Left kidney (tissue), 2 donors: ENCODE data around the gene IL16. TPM values are rescaled to one million over a fixed set of nuclear protein-coding genes. Genes with fewer than 3 reads are reported as not detected.
"Not testable (repeated sequence)": the region's sequence is repeated elsewhere in the genome, so short reads cannot be mapped to it uniquely, and the experiment has no call there.

ENCODE experiments used
- DNase-seq: peaks from one replicate; pipeline ENCODE4 v3.0.0-alpha.2; 2013
- polyA plus RNA-seq: library from polyadenylated mRNA; unstranded; fragments of 120-200 nt; gene quantifications from one replicate; pipeline ENCODE4 v1.2.1, GENCODE V29; 2013; ENCODE audit not compliant: insufficient read length

IL16 gene
- polyA plus RNA-seq, 1 donor: 4.9 TPM

GRCh38 chr15:81206018-81206417, 9.3 kb downstream of the IL16 start:
- DNase-seq: no peak

GRCh38 chr15:81207987-81208386, 11.3 kb downstream of the IL16 start:
- not testable (repeated sequence) for DNase-seq

GRCh38 chr15:81209635-81210034, 13.0 kb downstream of the IL16 start:
- no peak for DNase-seq

- DNase-seq: no peak
These were observed 14.7 kb downstream of the IL16 start for GRCh38 chr15:81211376-81211775.

- no peak for DNase-seq
These were observed 17.3 kb downstream of the IL16 start for GRCh38 chr15:81213982-81214381.

- DNase-seq: no peak
These were observed 18.9 kb downstream of the IL16 start for GRCh38 chr15:81215531-81215930.

GRCh38 chr15:81215983-81216382, 19.3 kb downstream of the IL16 start:
- no peak for DNase-seq

- no peak for DNase-seq
These were observed 19.7 kb downstream of the IL16 start for GRCh38 chr15:81216422-81216821.

GRCh38 chr15:81221449-81221848, 24.8 kb downstream of the IL16 start:
- no peak for DNase-seq

GRCh38 chr15:81222007-81222406, 25.3 kb downstream of the IL16 start:
- DNase-seq: no peak

- DNase-seq: no peak
These were observed 26.8 kb downstream of the IL16 start for GRCh38 chr15:81223346-81223971.

- DNase-seq: no peak
These were observed 27.6 kb downstream of the IL16 start for GRCh38 chr15:81224232-81224631.

GRCh38 chr15:81225161-81225671, 28.5 kb downstream of the IL16 start:
- DNase-seq: no peak

- no peak for DNase-seq
These were observed 31.0 kb downstream of the IL16 start for GRCh38 chr15:81227716-81228115.

- DNase-seq: no peak
These were observed 32.9 kb downstream of the IL16 start for GRCh38 chr15:81229586-81229985.

GRCh38 chr15:81235276-81236123, 38.8 kb downstream of the IL16 start:
- DNase-seq: no peak

GRCh38 chr15:81239190-81239589, 42.5 kb downstream of the IL16 start:
- no peak for DNase-seq

- no peak for DNase-seq
These were observed 46.1 kb downstream of the IL16 start for GRCh38 chr15:81242778-81243177.

GRCh38 chr15:81244306-81244705, 47.6 kb downstream of the IL16 start:
- DNase-seq: no peak

- no peak for DNase-seq
These were observed 57.2 kb downstream of the IL16 start for GRCh38 chr15:81253846-81254245.

GRCh38 chr15:81254277-81254915, 57.7 kb downstream of the IL16 start:
- no peak for DNase-seq

GRCh38 chr15:81254916-81255290, 58.2 kb downstream of the IL16 start:
- no peak for DNase-seq

GRCh38 chr15:81255315-81255957, 58.8 kb downstream of the IL16 start:
- no peak for DNase-seq
